PC-3 (cell line): Measurements from ENCODE around the gene RAB3C. TPM values are rescaled to one million over a fixed set of nuclear protein-coding genes. Genes with fewer than 3 reads are reported as not detected.
"Not testable (repeated sequence)": the region's sequence is repeated elsewhere in the genome, so short reads cannot be mapped to it uniquely, and the experiment has no call there.

Experiments used
- ATAC-seq: fragments of 200-7000 bp; cut with Tn5 transposase; 2 replicates; pipeline ENCODE4 v1.9.1; 2020; ENCODE audit warnings: mild to moderate bottlenecking, moderate library complexity
- BruUV-seq: library from RNA; stranded (reverse); fragments of 400-500 nt; replicated peaks from 2 replicates; lab custom pipeline; 2021; lab: Mats Ljungman, UMichigan
- CTCF ChIA-PET: fragments of 300-600 bp; sonication (Branson Sonifier 250); formaldehyde crosslinking; loops from one replicate; lab custom pipeline; 2022; ENCODE audit warnings: antibody characterized with exemption; lab: Charles Lee
- POLR2A ChIA-PET: fragments of 300-600 bp; sonication (Branson Sonifier 250); formaldehyde crosslinking; loops from one replicate; lab custom pipeline; 2022; ENCODE audit warnings: antibody characterized with exemption; ENCODE audit not compliant: unreplicated experiment; lab: Charles Lee
- DNase-seq: peaks from one replicate; pipeline ENCODE4 v3.0.0-alpha.2; 2015
- H2AFZ ChIP-seq: fragments of 300-600 bp; sonication (generic); 2 replicates; pipeline ENCODE4 v1.6.0; 2016; ENCODE audit warnings: antibody characterized with exemption, low read length
- H3F3A ChIP-seq: fragments of 300-600 bp; sonication (generic); one replicate; pipeline ENCODE4 v1.6.0; 2017; ENCODE audit warnings: antibody characterized with exemption, low read length, control low read depth, mild to moderate bottlenecking; ENCODE audit not compliant: unreplicated experiment
- H3K27ac ChIP-seq: fragments of 300-600 bp; sonication (generic); 2 replicates; pipeline ENCODE4 v1.5.1; 2016; ENCODE audit warnings: mild to moderate bottlenecking, low read length
- H3K27me3 ChIP-seq: fragments of 300-600 bp; sonication (generic); 2 replicates; pipeline ENCODE4 v1.6.1; 2016; ENCODE audit warnings: low read length, mixed read lengths
- H3K36me3 ChIP-seq: fragments of 300-600 bp; sonication (generic); 2 replicates; pipeline ENCODE4 v1.6.1; 2016; ENCODE audit warnings: low read depth, mixed run types, low read length, mixed read lengths
- H3K4me1 ChIP-seq: fragments of 300-600 bp; sonication (generic); 2 replicates; pipeline ENCODE4 v1.5.1; 2016; ENCODE audit warnings: low read length; ENCODE audit not compliant: insufficient read depth
- H3K4me2 ChIP-seq: fragments of 300-600 bp; sonication (generic); 2 replicates; pipeline ENCODE4 v1.6.0; 2016; ENCODE audit warnings: low read length
- H3K4me3 ChIP-seq: fragments of 300-600 bp; sonication (generic); 2 replicates; pipeline ENCODE4 v1.5.1; 2016; ENCODE audit warnings: mild to moderate bottlenecking, low read length, mixed read lengths
- H3K79me2 ChIP-seq: fragments of 300-600 bp; sonication (generic); 2 replicates; pipeline ENCODE4 v1.6.1; 2017; ENCODE audit warnings: low read length, mixed read lengths
- H3K9ac ChIP-seq: fragments of 300-600 bp; sonication (generic); 2 replicates; pipeline ENCODE4 v1.6.0; 2016; ENCODE audit warnings: mild to moderate bottlenecking, low read length
- H3K9me2 ChIP-seq: fragments of 300-600 bp; sonication (generic); replicated peaks from 2 replicates; pipeline ENCODE4 v1.6.1; 2016; ENCODE audit warnings: mixed run types, low read length, mixed read lengths
- H3K9me3 ChIP-seq: fragments of 300-600 bp; sonication (generic); 2 replicates; pipeline ENCODE4 v1.6.1; 2016; ENCODE audit warnings: low read length, mixed read lengths
- H4K20me1 ChIP-seq: fragments of 300-600 bp; sonication (generic); 2 replicates; pipeline ENCODE4 v1.6.1; 2016; ENCODE audit warnings: low read length, mixed read lengths
- CTCF ChIP-seq: fragments of 300-600 bp; sonication (generic); conservative IDR thresholded peaks from 2 replicates; pipeline ENCODE4 v1.5.1; 2017; ENCODE audit warnings: antibody characterized with exemption, low read depth, mild to moderate bottlenecking, low read length
- EZH2 ChIP-seq: fragments of 300-600 bp; sonication (generic); IDR thresholded peaks from one replicate; pipeline ENCODE4 v1.6.1; 2017; ENCODE audit warnings: antibody characterized with exemption, mild to moderate bottlenecking, low read length; ENCODE audit not compliant: unreplicated experiment
- EZH2phosphoT487 ChIP-seq: fragments of 300-600 bp; sonication (generic); IDR thresholded peaks from 2 replicates; pipeline ENCODE4 v1.6.1; 2018; ENCODE audit warnings: mild to moderate bottlenecking, antibody characterized with exemption, low read length, borderline replicate concordance
- intact Hi-C: fragments of 100-400 bp; cut with micrococcal nuclease; formaldehyde crosslinking; loops from 2 replicates; pipeline ENCODE4 v1.9.0; 2023
- total RNA-seq: library from RNA; depleted of rRNA; stranded (reverse); fragments of >200 nt; gene quantifications from 2 replicates; pipeline ENCODE4 v1.2.3, GENCODE V29; 2014

Gene RAB3C
- total RNA-seq, 1 experiment from 2014 or later: not detected

GRCh38 chr5:58687595-58687994, 104.7 kb downstream of the RAB3C start:
- H3F3A ChIP-seq: no peaks in the 10 kb centered on the region
- ChIA-PET POLR2A (no interaction called here), CTCF (no interaction called here)
- DNase-seq: no peak
- no peak overlapping the region for H3K9ac ChIP-seq
- H3K27me3 ChIP-seq: no peaks in the 10 kb centered on the region
- no peaks in the 10 kb centered on the region for H3K9me2 ChIP-seq
- H2AFZ ChIP-seq: no peak overlapping the region
- H3K4me2 ChIP-seq: no peak overlapping the region
- no peaks in the 10 kb centered on the region for H3K9me3 ChIP-seq
- H3K36me3 ChIP-seq: no peaks in the 10 kb centered on the region
- BruUV-seq: no TSS peak
- intact Hi-C loops: no loop called here
- no peaks in the 10 kb centered on the region for H3K4me1 ChIP-seq
- no peaks in the 10 kb centered on the region for H4K20me1 ChIP-seq
- no peaks in the 10 kb centered on the region for H3K79me2 ChIP-seq
- no peak for ATAC-seq
- H3K4me3 ChIP-seq: no peak overlapping the region
- H3K27ac ChIP-seq: no peak overlapping the region
- TF ChIP-seq EZH2: no peak

- POLR2A ChIA-PET, H4K20me1 ChIP-seq, DNase-seq, H3K27ac ChIP-seq, H3K4me3 ChIP-seq, H2AFZ ChIP-seq, H3K9me3 ChIP-seq, H3F3A ChIP-seq, intact Hi-C loops, BruUV-seq, H3K4me1 ChIP-seq, H3K9me2 ChIP-seq, H3K36me3 ChIP-seq, ATAC-seq, CTCF ChIA-PET, H3K4me2 ChIP-seq, H3K9ac ChIP-seq, H3K79me2 ChIP-seq: not testable (repeated sequence)
- peaks cover 12% of the 10 kb centered on the region for H3K27me3 ChIP-seq
These were observed 116.3 kb downstream of the RAB3C start for GRCh38 chr5:58699088-58699761.

GRCh38 chr5:58699762-58700118, 116.9 kb downstream of the RAB3C start:
- BruUV-seq: no TSS peak
- Histone ChIP-seq H3F3A (no peaks in the 10 kb centered on the region), H4K20me1 (no peaks in the 10 kb centered on the region), H3K27ac (no peak overlapping the region), H3K79me2 (no peaks in the 10 kb centered on the region), H3K4me2 (no peak overlapping the region), H3K9me2 (no peaks in the 10 kb centered on the region), H3K9me3 (no peaks in the 10 kb centered on the region), H3K4me3 (no peak overlapping the region), H3K27me3 (peaks cover 14% of the 10 kb centered on the region), H3K9ac (no peak overlapping the region), H3K36me3 (no peaks in the 10 kb centered on the region), H3K4me1 (no peaks in the 10 kb centered on the region), H2AFZ (no peak overlapping the region)
- TF ChIP-seq CTCF (no peak), EZH2 (no peak), EZH2phosphoT487 (no peak)
- ATAC-seq (no peak), DNase-seq (no peak)
- intact Hi-C loops: no loop called here
- CTCF ChIA-PET: no interaction called here
- POLR2A ChIA-PET: no interaction called here
